ENCODE data around the gene PTPRG. TPM values are rescaled to one million over a fixed set of nuclear protein-coding genes. Genes with fewer than 3 reads are reported as not detected.
A peak's percentile ranks its signal among the peaks of the same experiment; 100 is the strongest.

PTPRG gene
- total and polyA plus RNA-seq, 4 donors: 3.6 to 35.6 (median 8.1) TPM

DNA sequence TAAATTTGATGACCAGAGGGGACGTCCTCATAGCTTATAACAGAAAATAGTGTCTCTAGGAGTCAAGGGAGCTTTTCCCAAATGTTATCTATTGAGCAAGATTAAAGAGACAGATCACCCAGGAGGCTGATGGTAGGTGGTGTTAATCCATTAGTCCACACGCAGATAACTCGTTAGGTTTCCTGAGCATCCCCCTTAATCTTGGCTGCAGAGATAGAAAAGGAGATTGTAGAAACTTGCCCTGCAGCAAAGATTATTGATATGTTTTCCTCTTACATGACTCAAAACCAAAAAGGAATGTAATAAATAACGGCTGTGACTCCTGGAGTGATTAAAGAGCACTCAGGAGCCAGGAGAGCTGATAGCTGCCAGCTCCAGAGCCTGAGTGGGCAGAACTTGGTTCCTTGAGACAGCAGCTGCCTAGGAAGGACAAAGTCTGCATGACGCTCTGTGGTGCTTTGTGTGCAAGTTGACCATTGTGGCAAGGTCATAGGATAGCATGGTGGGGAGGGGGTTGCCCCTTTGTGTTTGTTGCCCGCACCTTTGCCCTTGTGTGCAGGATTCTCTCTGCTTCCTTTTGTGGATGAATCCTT lies 234.8 kb downstream of the PTPRG start:
- H3K4me3 ChIP-seq (ENCODE audit: low read depth in 1 of 3, low read length in 3 of 3): no peak overlapping the region
- no peaks in the 10 kb centered on the region for H3K27me3 ChIP-seq (ENCODE audit: control insufficient read depth in 4 of 4, insufficient read depth in 4 of 4, low read length in 3 of 4)
- WGBS: 90% methylated on average over 6 of the region's 6 CpGs
- H3K4me1 ChIP-seq (ENCODE audit: control insufficient read depth in 4 of 4, insufficient read depth in 4 of 4, low read length in 3 of 4): peaks cover 0 to 2% (median 0%) of the 10 kb centered on the region in 4 donors
- TF ChIP-seq, protein P1, sequence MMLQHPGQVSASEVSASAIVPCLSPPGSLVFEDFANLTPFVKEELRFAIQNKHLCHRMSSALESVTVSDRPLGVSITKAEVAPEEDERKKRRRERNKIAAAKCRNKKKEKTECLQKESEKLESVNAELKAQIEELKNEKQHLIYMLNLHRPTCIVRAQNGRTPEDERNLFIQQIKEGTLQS (IDR thresholded peaks at IDR 0.05): no peak
- TF ChIP-seq, protein P2, sequence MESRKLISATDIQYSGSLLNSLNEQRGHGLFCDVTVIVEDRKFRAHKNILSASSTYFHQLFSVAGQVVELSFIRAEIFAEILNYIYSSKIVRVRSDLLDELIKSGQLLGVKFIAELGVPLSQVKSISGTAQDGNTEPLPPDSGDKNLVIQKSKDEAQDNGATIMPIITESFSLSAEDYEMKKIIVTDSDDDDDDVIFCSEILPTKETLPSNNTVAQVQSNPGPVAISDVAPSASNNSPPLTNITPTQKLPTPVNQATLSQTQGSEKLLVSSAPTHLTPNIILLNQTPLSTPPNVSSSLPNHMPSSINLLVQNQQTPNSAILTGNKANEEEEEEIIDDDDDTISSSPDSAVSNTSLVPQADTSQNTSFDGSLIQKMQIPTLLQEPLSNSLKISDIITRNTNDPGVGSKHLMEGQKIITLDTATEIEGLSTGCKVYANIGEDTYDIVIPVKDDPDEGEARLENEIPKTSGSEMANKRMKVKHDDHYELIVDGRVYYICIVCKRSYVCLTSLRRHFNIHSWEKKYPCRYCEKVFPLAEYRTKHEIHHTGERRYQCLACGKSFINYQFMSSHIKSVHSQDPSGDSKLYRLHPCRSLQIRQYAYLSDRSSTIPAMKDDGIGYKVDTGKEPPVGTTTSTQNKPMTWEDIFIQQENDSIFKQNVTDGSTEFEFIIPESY (IDR thresholded peaks at IDR 0.05): no peak
- peaks cover 0 to 2% (median 0%) of the 10 kb centered on the region in 4 donors for H3K36me3 ChIP-seq (ENCODE audit: control insufficient read depth in 4 of 4, insufficient read depth in 3 of 4, low read depth in 1 of 4, low read length in 3 of 4)
- no peak for DNase-seq (ENCODE audit: low spot score)
- H3K27ac ChIP-seq (ENCODE audit: low read depth in 1 of 2, low read length in 2 of 2): no peak overlapping the region
- H3K9me3 ChIP-seq (ENCODE audit: control insufficient read depth in 4 of 4, low read length in 3 of 4): no peaks in the 10 kb centered on the region
- no peak overlapping the region for H3K9ac ChIP-seq (ENCODE audit: low read depth in 1 of 2, low read length in 2 of 2)

DNA sequence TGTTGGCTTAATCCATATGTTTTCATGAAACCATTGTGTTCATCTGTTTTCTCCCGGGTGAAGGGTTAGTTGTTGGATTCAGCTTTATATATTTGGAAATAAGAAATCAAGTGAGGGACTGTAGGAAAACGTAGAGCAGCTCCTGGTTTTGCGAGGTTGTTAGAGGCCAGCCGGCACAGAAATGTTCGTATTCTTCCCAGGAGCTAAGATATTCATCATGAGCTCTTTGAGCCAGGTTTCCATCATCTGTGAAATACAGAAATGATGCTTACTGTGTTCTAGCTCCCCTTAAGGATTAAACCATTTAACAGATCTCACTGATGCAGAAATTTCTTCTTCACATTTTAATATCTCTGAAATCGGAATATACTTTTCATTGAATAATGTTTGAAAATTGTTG lies 235.5 kb downstream of the PTPRG start:
- Histone ChIP-seq H3K4me3 (ENCODE audit: low read depth in 1 of 3, low read length in 3 of 3) (no peak overlapping the region), H3K9ac (ENCODE audit: low read depth in 1 of 2, low read length in 2 of 2) (no peak overlapping the region), H3K27me3 (ENCODE audit: control insufficient read depth in 4 of 4, insufficient read depth in 4 of 4, low read length in 3 of 4) (no peaks in the 10 kb centered on the region), H3K27ac (ENCODE audit: low read depth in 1 of 2, low read length in 2 of 2) (no peak overlapping the region), H3K4me1 (ENCODE audit: control insufficient read depth in 4 of 4, insufficient read depth in 4 of 4, low read length in 3 of 4) (peaks cover 0 to 2% (median under 1%) of the 10 kb centered on the region in 4 donors), H3K9me3 (ENCODE audit: control insufficient read depth in 4 of 4, low read length in 3 of 4) (no peaks in the 10 kb centered on the region), H3K36me3 (ENCODE audit: control insufficient read depth in 4 of 4, insufficient read depth in 3 of 4, low read depth in 1 of 4, low read length in 3 of 4) (peaks cover 0 to 2% (median 0%) of the 10 kb centered on the region in 4 donors)
- TF ChIP-seq SP1 (IDR thresholded peaks at IDR 0.05): no peak
- TF ChIP-seq HNF4G (IDR thresholded peaks at IDR 0.05): no peak
- TF ChIP-seq, protein P3, sequence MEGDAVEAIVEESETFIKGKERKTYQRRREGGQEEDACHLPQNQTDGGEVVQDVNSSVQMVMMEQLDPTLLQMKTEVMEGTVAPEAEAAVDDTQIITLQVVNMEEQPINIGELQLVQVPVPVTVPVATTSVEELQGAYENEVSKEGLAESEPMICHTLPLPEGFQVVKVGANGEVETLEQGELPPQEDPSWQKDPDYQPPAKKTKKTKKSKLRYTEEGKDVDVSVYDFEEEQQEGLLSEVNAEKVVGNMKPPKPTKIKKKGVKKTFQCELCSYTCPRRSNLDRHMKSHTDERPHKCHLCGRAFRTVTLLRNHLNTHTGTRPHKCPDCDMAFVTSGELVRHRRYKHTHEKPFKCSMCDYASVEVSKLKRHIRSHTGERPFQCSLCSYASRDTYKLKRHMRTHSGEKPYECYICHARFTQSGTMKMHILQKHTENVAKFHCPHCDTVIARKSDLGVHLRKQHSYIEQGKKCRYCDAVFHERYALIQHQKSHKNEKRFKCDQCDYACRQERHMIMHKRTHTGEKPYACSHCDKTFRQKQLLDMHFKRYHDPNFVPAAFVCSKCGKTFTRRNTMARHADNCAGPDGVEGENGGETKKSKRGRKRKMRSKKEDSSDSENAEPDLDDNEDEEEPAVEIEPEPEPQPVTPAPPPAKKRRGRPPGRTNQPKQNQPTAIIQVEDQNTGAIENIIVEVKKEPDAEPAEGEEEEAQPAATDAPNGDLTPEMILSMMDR (IDR thresholded peaks at IDR 0.05; ENCODE audit: low read depth, low read length, missing input control): no peak
- DNase-seq (ENCODE audit: low spot score): no peak
- 92% methylated on average over 6 of the region's 6 CpGs for WGBS

DNA sequence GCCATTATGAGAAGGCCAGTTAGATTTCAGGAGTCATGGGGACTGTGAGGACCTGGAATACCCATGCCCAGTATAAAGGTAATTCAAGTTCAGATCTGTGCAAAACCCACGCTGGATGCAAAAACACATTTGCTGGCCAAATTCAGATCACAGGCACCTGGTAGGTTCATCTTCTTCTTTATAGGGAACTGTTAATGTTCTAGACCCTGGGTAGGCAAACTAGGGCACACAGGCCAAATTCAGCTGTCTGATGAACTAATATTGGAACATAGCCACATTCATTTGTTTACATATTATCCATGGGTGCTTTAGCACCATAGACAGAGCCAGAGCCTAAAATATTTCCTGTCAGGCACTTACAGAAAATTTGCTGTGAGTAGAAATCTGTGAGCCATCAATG lies 241.4 kb downstream of the PTPRG start:
- WGBS: 47% methylated on average over 1 of the region's 1 CpG
- H3K4me1 ChIP-seq (ENCODE audit: control insufficient read depth in 4 of 4, insufficient read depth in 4 of 4, low read length in 3 of 4): peaks cover 1 to 18% (median 9%) of the 10 kb centered on the region in 4 donors

DNA sequence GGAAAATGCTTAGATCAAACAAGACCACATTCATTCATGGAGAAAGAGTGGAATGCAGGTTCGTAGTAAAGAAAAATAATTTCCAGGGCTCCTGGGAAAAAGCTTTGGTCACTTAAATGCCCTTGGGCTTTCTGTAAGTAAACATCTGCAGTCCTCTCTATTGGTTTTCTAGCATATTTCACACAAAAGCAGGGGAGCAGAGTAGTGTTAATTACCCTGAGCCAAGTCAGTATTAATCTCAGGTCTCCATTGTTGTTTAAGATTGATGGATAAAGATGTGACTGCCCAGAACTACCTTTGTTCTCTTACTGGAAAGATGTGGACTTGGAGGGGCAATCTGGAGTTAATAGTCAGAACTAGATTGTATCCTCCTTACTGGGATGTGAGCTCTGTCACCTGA lies 242.6 kb downstream of the PTPRG start:
- Histone ChIP-seq H3K9me3 (ENCODE audit: control insufficient read depth in 4 of 4, low read length in 3 of 4) (no peaks in the 10 kb centered on the region), H3K9ac (ENCODE audit: low read depth in 1 of 2, low read length in 2 of 2) (no peak overlapping the region), H3K4me3 (ENCODE audit: low read depth in 1 of 3, low read length in 3 of 3) (no peak overlapping the region), H3K27ac (ENCODE audit: low read depth in 1 of 2, low read length in 2 of 2) (no peak overlapping the region), H3K27me3 (ENCODE audit: control insufficient read depth in 4 of 4, insufficient read depth in 4 of 4, low read length in 3 of 4) (no peaks in the 10 kb centered on the region), H3K4me1 (ENCODE audit: control insufficient read depth in 4 of 4, insufficient read depth in 4 of 4, low read length in 3 of 4) (peaks cover 4 to 28% (median 16%) of the 10 kb centered on the region in 4 donors), H3K36me3 (ENCODE audit: control insufficient read depth in 4 of 4, insufficient read depth in 3 of 4, low read depth in 1 of 4, low read length in 3 of 4) (peaks cover 0 to 2% (median 0%) of the 10 kb centered on the region in 4 donors)
- DNase-seq (ENCODE audit: low spot score): no peak
- WGBS: 97% methylated on average over 1 of the region's 1 CpG
- no peak for TF ChIP-seq EGR1 (IDR thresholded peaks at IDR 0.05; ENCODE audit: low read depth in 2 of 2)
- no peak for TF ChIP-seq TAF1 (conservative IDR thresholded peaks at IDR 0.05)
- TF ChIP-seq SP1 (IDR thresholded peaks at IDR 0.05): no peak
- TF ChIP-seq GABPA (IDR thresholded peaks at IDR 0.05 in 1 of 2, conservative IDR thresholded peaks at IDR 0.05 in 1 of 2): no peak
- TF ChIP-seq, protein P3 (IDR thresholded peaks at IDR 0.05; ENCODE audit: low read depth, low read length, missing input control): no peak
- no peak for TF ChIP-seq HNF4A (conservative IDR thresholded peaks at IDR 0.05)
- TF ChIP-seq, protein P1 (IDR thresholded peaks at IDR 0.05): no peak
- no peak for TF ChIP-seq JUND (IDR thresholded peaks at IDR 0.05)
- no peak for TF ChIP-seq YY1 (IDR thresholded peaks at IDR 0.05)
- TF ChIP-seq HNF4G (IDR thresholded peaks at IDR 0.05): no peak
- TF ChIP-seq FOXA1 (IDR thresholded peaks at IDR 0.05): no peak
- no peak for TF ChIP-seq RAD21 (IDR thresholded peaks at IDR 0.05)

More for the DNA sequence above, 241.4 kb downstream of the PTPRG start:
- H3K9me3 ChIP-seq (ENCODE audit: control insufficient read depth in 4 of 4, low read length in 3 of 4): no peaks in the 10 kb centered on the region
- no peak overlapping the region for H3K9ac ChIP-seq (ENCODE audit: low read depth in 1 of 2, low read length in 2 of 2)
- TF ChIP-seq RAD21 (IDR thresholded peaks at IDR 0.05) (peak in 1 of 2 donors; percentile 44), HNF4A (conservative IDR thresholded peaks at IDR 0.05) (no peak)
- H3K36me3 ChIP-seq (ENCODE audit: control insufficient read depth in 4 of 4, insufficient read depth in 3 of 4, low read depth in 1 of 4, low read length in 3 of 4): peaks cover 0 to 2% (median 0%) of the 10 kb centered on the region in 4 donors
- no peak overlapping the region for H3K27ac ChIP-seq (ENCODE audit: low read depth in 1 of 2, low read length in 2 of 2)
- DNase-seq (ENCODE audit: low spot score): no peak
- no peak overlapping the region for H3K4me3 ChIP-seq (ENCODE audit: low read depth in 1 of 3, low read length in 3 of 3)
- H3K27me3 ChIP-seq (ENCODE audit: control insufficient read depth in 4 of 4, insufficient read depth in 4 of 4, low read length in 3 of 4): no peaks in the 10 kb centered on the region

Measured in liver (tissue), 9 donors.